Adipocyte (in vitro differentiated cells): ENCODE data around the gene KCNMA1.

Experiments used
- DNase-seq: peaks from one replicate; pipeline ENCODE4 v3.0.0-alpha.2; 2015; ENCODE audit warnings: low read depth
- H3K27me3 ChIP-seq: replicated peaks from 2 replicates; pipeline ENCODE4 v1.7.0; 2013; ENCODE audit warnings: mild to moderate bottlenecking, low read length, moderate library complexity; ENCODE audit not compliant: control insufficient read depth, insufficient read depth
- H3K36me3 ChIP-seq: 2 replicates; pipeline ENCODE4 v1.7.0; 2013; ENCODE audit warnings: low read length, mild to moderate bottlenecking, moderate library complexity; ENCODE audit not compliant: control insufficient read depth, insufficient read depth, severe bottlenecking
- H3K4me1 ChIP-seq: 2 replicates; pipeline ENCODE4 v1.7.0; 2013; ENCODE audit warnings: mild to moderate bottlenecking, low read length, moderate library complexity; ENCODE audit not compliant: control insufficient read depth, insufficient read depth
- H3K4me3 ChIP-seq: 2 replicates; pipeline ENCODE4 v1.7.0; 2013; ENCODE audit warnings: mild to moderate bottlenecking, low read length, moderate library complexity
- H3K9ac ChIP-seq: 2 replicates; pipeline ENCODE4 v1.7.0; 2013; ENCODE audit warnings: mild to moderate bottlenecking, low read length, moderate library complexity
- H3K9me3 ChIP-seq: 2 replicates; pipeline ENCODE4 v1.7.0; 2013; ENCODE audit warnings: mild to moderate bottlenecking, low read length, moderate library complexity; ENCODE audit not compliant: control insufficient read depth

KCNMA1 gene

GRCh38 chr10:77284797-77285196 is 352.8 kb downstream of the KCNMA1 start:
- no peak for DNase-seq
- Histone ChIP-seq H3K4me1 (no peaks in the 10 kb centered on the region), H3K36me3 (no peaks in the 10 kb centered on the region), H3K4me3 (no peak overlapping the region), H3K9ac (no peak overlapping the region), H3K9me3 (no peaks in the 10 kb centered on the region), H3K27me3 (no peaks in the 10 kb centered on the region)

GRCh38 chr10:77283326-77283725 is 354.3 kb downstream of the KCNMA1 start:
- H3K9me3 ChIP-seq = no peaks in the 10 kb centered on the region
- H3K9ac ChIP-seq = no peak overlapping the region
- no peaks in the 10 kb centered on the region for H3K36me3 ChIP-seq
- H3K4me3 ChIP-seq = no peak overlapping the region
- no peaks in the 10 kb centered on the region for H3K27me3 ChIP-seq
- H3K4me1 ChIP-seq = no peaks in the 10 kb centered on the region
- no peak for DNase-seq

- Histone ChIP-seq H3K9me3 (no peaks in the 10 kb centered on the region), H3K36me3 (no peaks in the 10 kb centered on the region), H3K4me1 (no peaks in the 10 kb centered on the region), H3K4me3 (no peak overlapping the region), H3K27me3 (no peaks in the 10 kb centered on the region), H3K9ac (no peak overlapping the region)
- no peak for DNase-seq
Observed at GRCh38 chr10:77282163-77282562, 355.4 kb downstream of the KCNMA1 start.

GRCh38 chr10:77281719-77282118 is 355.9 kb downstream of the KCNMA1 start:
- Histone ChIP-seq H3K4me1 (no peaks in the 10 kb centered on the region), H3K4me3 (no peak overlapping the region), H3K9ac (no peak overlapping the region), H3K9me3 (no peaks in the 10 kb centered on the region), H3K27me3 (no peaks in the 10 kb centered on the region), H3K36me3 (no peaks in the 10 kb centered on the region)
- no peak for DNase-seq

GRCh38 chr10:77279207-77279606 is 358.4 kb downstream of the KCNMA1 start:
- no peak overlapping the region for H3K9ac ChIP-seq
- DNase-seq = no peak
- H3K4me1 ChIP-seq = no peaks in the 10 kb centered on the region
- no peaks in the 10 kb centered on the region for H3K27me3 ChIP-seq
- H3K36me3 ChIP-seq = no peaks in the 10 kb centered on the region
- H3K4me3 ChIP-seq = no peak overlapping the region
- no peaks in the 10 kb centered on the region for H3K9me3 ChIP-seq

- no peaks in the 10 kb centered on the region for H3K36me3 ChIP-seq
- H3K9ac ChIP-seq = no peak overlapping the region
- H3K4me3 ChIP-seq = no peak overlapping the region
- DNase-seq = peak; percentile 36
- no peaks in the 10 kb centered on the region for H3K4me1 ChIP-seq
- no peaks in the 10 kb centered on the region for H3K9me3 ChIP-seq
- no peaks in the 10 kb centered on the region for H3K27me3 ChIP-seq
Observed at GRCh38 chr10:77274046-77274795, 363.4 kb downstream of the KCNMA1 start.

- H3K9me3 ChIP-seq = no peaks in the 10 kb centered on the region
- H3K9ac ChIP-seq = no peak overlapping the region
- DNase-seq = no peak
- H3K36me3 ChIP-seq = no peaks in the 10 kb centered on the region
- no peak overlapping the region for H3K4me3 ChIP-seq
- no peaks in the 10 kb centered on the region for H3K27me3 ChIP-seq
- H3K4me1 ChIP-seq = no peaks in the 10 kb centered on the region
Observed at GRCh38 chr10:77269163-77269562, 368.4 kb downstream of the KCNMA1 start.

GRCh38 chr10:77268721-77269120 is 368.9 kb downstream of the KCNMA1 start:
- no peaks in the 10 kb centered on the region for H3K4me1 ChIP-seq
- no peak for DNase-seq
- H3K4me3 ChIP-seq = no peak overlapping the region
- H3K27me3 ChIP-seq = no peaks in the 10 kb centered on the region
- no peaks in the 10 kb centered on the region for H3K9me3 ChIP-seq
- H3K36me3 ChIP-seq = no peaks in the 10 kb centered on the region
- no peak overlapping the region for H3K9ac ChIP-seq

GRCh38 chr10:77267703-77268675 is 369.6 kb downstream of the KCNMA1 start:
- Histone ChIP-seq H3K9me3 (no peaks in the 10 kb centered on the region), H3K9ac (no peak overlapping the region), H3K36me3 (no peaks in the 10 kb centered on the region), H3K4me1 (no peaks in the 10 kb centered on the region), H3K4me3 (no peak overlapping the region), H3K27me3 (no peaks in the 10 kb centered on the region)
- DNase-seq = no peak

- Histone ChIP-seq H3K27me3 (no peaks in the 10 kb centered on the region), H3K4me3 (no peak overlapping the region), H3K36me3 (no peaks in the 10 kb centered on the region), H3K9ac (no peak overlapping the region), H3K9me3 (no peaks in the 10 kb centered on the region), H3K4me1 (peaks cover 1% of the 10 kb centered on the region)
- DNase-seq = no peak
Observed at GRCh38 chr10:77266242-77266641, 371.4 kb downstream of the KCNMA1 start.

GRCh38 chr10:77264527-77264926 is 373.1 kb downstream of the KCNMA1 start:
- H3K27me3 ChIP-seq = no peaks in the 10 kb centered on the region
- H3K4me3 ChIP-seq = no peak overlapping the region
- peaks cover 7% of the 10 kb centered on the region for H3K4me1 ChIP-seq
- H3K9ac ChIP-seq = no peak overlapping the region
- no peak for DNase-seq
- H3K36me3 ChIP-seq = no peaks in the 10 kb centered on the region
- H3K9me3 ChIP-seq = no peaks in the 10 kb centered on the region
